ENCODE data around the gene ASB18. TPM values are rescaled to one million over a fixed set of nuclear protein-coding genes. Genes with fewer than 3 reads are reported as not detected.

The ASB18 gene
- total RNA-seq, 1 experiment from 2014 or later, result not detected

GRCh38 chr2:236236559-236237452 lies 27.4 kb downstream of the ASB18 start:
- ChIA-PET RAD21 (ENCODE audit: low non-redundant PET in 1 of 2, low total read pairs in 2 of 2, uncharacterized antibody in 2 of 2, unreplicated experiment in 2 of 2) (no interaction called here), CTCF (no interaction called here), POLR2A (no interaction called here)
- Histone ChIP-seq H3K4me3 (replicated peaks in 1 of 2; ENCODE audit: low read depth in 1 of 2, low read length in 2 of 2) (no peak overlapping the region), H3K79me2 (ENCODE audit: insufficient read depth, low read length) (no peaks in the 10 kb centered on the region), H3K27ac (ENCODE audit: low read depth, low read length) (no peak overlapping the region), H2AFZ (ENCODE audit: low read depth, low read length, poor library complexity, severe bottlenecking) (no peak overlapping the region), H3K27me3 (ENCODE audit: insufficient read depth, low read length) (no peaks in the 10 kb centered on the region), H3K4me1 (ENCODE audit: control insufficient read depth in 1 of 2, insufficient read depth in 2 of 2, low read length in 2 of 2) (no peaks in the 10 kb centered on the region), H4K20me1 (ENCODE audit: insufficient read depth) (no peaks in the 10 kb centered on the region), H3K4me2 (ENCODE audit: low read length) (no peak overlapping the region), H3K36me3 (ENCODE audit: control insufficient read depth in 1 of 2, insufficient read depth in 2 of 2, low read length in 2 of 2) (no peaks in the 10 kb centered on the region; a peak in 1 of 4 replicates), H3K9me2 (ENCODE audit: insufficient read depth) (0 out of 2 replicates have a peak, but pooled peaks cover 3% of the 10 kb centered on the region), H3K9ac (ENCODE audit: low read length) (no peak overlapping the region), H3K9me3 (ENCODE audit: control insufficient read depth in 1 of 2, insufficient read depth in 1 of 2, low read depth in 1 of 2, low read length in 2 of 2) (peaks cover 0 to 2% of the 10 kb centered on the region in 2 experiments; a peak in 1 of 4 replicates)
- DNase-seq (ENCODE audit: low read depth, low spot score), result no peak
- no peak for TF ChIP-seq EGR1 (IDR thresholded peaks at IDR 0.05; ENCODE audit: low read depth)
- no peak for TF ChIP-seq CTCF (IDR thresholded peaks at IDR 0.05 in 2 of 3, conservative IDR thresholded peaks at IDR 0.05 in 1 of 3; ENCODE audit: borderline replicate concordance in 1 of 3, insufficient read depth in 1 of 3, low read depth in 2 of 3, low read length in 2 of 3)
- TF ChIP-seq, protein P1, sequence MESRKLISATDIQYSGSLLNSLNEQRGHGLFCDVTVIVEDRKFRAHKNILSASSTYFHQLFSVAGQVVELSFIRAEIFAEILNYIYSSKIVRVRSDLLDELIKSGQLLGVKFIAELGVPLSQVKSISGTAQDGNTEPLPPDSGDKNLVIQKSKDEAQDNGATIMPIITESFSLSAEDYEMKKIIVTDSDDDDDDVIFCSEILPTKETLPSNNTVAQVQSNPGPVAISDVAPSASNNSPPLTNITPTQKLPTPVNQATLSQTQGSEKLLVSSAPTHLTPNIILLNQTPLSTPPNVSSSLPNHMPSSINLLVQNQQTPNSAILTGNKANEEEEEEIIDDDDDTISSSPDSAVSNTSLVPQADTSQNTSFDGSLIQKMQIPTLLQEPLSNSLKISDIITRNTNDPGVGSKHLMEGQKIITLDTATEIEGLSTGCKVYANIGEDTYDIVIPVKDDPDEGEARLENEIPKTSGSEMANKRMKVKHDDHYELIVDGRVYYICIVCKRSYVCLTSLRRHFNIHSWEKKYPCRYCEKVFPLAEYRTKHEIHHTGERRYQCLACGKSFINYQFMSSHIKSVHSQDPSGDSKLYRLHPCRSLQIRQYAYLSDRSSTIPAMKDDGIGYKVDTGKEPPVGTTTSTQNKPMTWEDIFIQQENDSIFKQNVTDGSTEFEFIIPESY (IDR thresholded peaks at IDR 0.05; ENCODE audit: extremely low read depth, insufficient replicate concordance, low read length), result no peak
- TF ChIP-seq ZFX (IDR thresholded peaks at IDR 0.05), result no peak
- TF ChIP-seq CBX3 (IDR thresholded peaks at IDR 0.05; ENCODE audit: low read depth), result no peak
- no peak for TF ChIP-seq POLR2AphosphoS5 (IDR thresholded peaks at IDR 0.05; ENCODE audit: low read depth, low read length)
- no peak for TF ChIP-seq SRF (IDR thresholded peaks at IDR 0.05; ENCODE audit: low read depth)
- no peak for TF ChIP-seq TCF7L2 (IDR thresholded peaks at IDR 0.05; ENCODE audit: borderline replicate concordance, extremely low read depth, insufficient read depth, insufficient read length)
- TF ChIP-seq ELF1 (IDR thresholded peaks at IDR 0.05; ENCODE audit: borderline replicate concordance, low read depth), result no peak
- no peak for ATAC-seq
- intact Hi-C loops (cut with micrococcal nuclease), result no loop called here
- no TSS peak for BruUV-seq (replicated peaks)
